NCI-H2196 (cell line): ENCODE measurements around the gene VPS51.

Experiments
- DNase-seq: peaks from one replicate; lab custom pipeline; 2025; ENCODE audit not compliant: unreplicated experiment; lab: John Stamatoyannopoulos, UW

The VPS51 gene

DNA sequence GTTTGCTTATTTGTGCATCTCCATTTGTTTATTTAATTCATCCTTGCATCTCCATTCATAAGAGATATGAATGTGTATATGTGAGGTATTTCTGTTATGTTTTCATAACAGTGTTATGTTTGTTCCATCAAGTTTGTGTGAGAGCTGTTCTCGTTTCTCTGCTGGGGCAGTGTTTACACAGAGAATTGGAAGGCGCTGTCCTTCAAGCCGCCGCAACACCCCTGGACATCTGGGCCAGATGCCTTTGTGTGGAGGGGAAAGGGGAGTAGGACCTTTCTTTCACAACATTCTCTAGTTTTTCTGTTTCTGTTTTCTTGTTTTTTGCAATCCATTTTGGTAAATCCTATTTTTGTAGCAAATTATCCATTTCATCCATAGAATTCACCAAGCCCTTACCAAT lies 8.6 kb downstream of the VPS51 start:
- DNase-seq, result peak; percentile 18

GRCh38 chr11:65107078-65107477 lies 11.1 kb downstream of the VPS51 start:
- DNase-seq, result no peak

DNA sequence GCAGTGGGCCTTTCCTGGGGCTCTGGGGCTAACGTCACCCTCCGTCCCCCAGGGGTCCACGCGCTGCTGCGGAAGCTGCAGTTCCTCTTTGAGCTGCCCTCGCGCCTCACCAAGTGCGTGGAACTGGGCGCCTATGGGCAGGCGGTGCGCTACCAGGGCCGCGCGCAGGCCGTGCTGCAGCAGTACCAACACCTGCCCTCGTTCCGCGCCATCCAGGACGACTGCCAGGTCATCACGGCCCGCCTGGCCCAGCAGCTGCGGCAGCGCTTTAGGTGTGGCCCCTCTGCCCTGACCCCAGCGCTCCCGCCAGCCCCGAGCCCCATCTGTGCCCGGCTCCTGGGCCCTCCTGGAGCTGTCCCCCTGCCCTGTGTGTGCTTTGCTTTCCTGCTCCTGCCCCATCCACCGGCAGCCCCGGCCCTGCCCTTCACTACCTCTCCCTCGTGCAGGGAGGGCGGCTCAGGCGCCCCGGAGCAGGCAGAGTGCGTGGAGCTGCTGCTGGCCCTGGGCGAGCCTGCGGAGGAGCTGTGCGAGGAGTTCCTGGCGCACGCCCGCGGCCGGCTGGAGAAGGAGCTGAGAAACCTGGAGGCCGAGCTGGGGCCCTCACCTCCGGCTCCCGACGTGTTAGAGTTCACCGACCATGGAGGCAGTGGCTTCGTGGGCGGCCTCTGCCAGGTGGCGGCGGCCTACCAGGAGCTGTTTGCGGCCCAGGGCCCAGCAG lies 11.9 kb downstream of the VPS51 start:
- DNase-seq, result no peak

DNA sequence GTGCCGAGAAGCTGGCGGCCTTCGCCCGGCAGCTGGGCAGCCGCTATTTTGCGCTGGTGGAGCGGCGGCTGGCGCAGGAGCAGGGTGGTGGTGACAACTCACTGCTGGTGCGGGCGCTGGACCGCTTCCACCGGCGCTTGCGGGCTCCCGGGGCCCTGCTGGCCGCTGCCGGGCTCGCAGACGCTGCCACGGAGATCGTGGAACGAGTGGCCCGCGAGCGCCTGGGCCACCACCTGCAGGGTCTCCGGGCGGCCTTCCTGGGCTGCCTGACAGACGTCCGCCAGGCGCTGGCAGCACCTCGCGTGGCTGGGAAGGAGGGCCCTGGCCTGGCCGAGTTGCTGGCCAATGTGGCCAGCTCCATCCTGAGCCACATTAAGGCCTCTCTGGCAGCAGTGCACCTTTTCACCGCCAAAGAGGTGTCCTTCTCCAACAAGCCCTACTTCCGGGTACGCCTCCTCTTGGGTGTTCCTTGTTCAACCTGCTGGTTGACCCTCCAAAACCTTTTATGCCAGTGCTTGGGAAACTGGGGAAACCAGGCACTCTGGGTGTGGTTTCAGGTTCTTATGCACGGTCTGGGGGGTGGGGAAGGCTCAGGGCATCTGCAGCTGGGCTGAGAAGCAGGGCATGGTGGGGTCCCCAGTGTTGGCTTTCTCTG lies 12.6 kb downstream of the VPS51 start:
- no peak for DNase-seq

- no peak for DNase-seq
Observed at GRCh38 chr11:65109231-65110198, 13.5 kb downstream of the VPS51 start.

- peak; percentile 93 for DNase-seq
Observed at GRCh38 chr11:65110354-65110861, 14.4 kb downstream of the VPS51 start.

DNA sequence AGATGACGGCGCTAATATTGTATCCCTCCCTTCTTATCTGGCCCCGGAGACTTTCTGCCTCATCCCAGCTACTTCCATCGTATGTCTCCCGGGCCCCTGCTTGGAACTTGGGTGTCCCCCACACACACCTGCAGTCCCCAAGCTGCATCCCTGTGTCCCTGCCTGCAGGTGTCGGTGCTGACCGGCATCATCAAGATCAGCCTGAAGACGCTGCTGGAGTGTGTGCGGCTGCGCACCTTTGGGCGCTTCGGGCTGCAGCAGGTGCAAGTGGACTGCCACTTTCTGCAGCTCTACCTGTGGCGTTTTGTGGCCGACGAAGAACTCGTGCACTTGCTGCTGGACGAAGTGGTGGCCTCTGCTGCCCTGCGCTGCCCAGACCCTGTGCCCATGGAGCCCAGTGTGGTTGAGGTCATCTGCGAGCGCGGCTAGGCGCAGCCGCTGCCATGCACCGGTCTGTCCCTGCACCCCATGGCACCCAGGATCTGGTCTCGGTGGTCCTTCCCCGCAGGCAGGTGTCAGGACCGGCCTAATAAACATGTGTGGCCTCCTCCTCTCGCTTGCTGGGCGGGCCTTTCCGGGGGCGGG lies 15.2 kb downstream of the VPS51 start:
- DNase-seq, result no peak

- peak; percentile 97 for DNase-seq
Observed at GRCh38 chr11:65111744-65112545, 15.9 kb downstream of the VPS51 start, which contains the start of gene TM7SF2. TSS of gene TM7SF2 (plus strand) at chr11:65111872. CDS start at chr11:65112016, 144 bp downstream.

GRCh38 chr11:65112546-65113360 lies 16.7 kb downstream of the VPS51 start:
- DNase-seq, result peak; percentile 69

GRCh38 chr11:65113361-65113756 lies 17.3 kb downstream of the VPS51 start:
- no peak for DNase-seq

DNA sequence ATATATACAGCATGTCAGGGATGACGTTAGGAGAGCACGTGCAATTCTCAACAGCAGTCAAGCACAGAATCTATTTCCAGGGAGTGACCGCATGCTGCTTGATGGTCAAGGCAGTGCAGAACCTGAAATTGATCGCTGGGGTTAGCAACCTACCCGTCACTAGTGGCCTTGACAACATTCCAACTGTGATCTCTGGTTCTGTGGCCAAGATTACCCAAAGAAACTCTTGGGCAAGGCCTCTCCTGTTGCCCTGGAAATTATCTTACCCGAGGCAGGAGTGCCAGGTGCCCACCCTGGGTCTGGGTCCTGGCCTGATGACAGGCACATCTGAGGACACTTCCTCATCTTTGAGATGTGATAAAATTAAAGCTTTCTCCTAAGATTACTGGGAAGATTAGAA lies 17.8 kb downstream of the VPS51 start:
- no peak for DNase-seq

GRCh38 chr11:65114538-65115171 lies 18.6 kb downstream of the VPS51 start:
- DNase-seq, result no peak

- no peak for DNase-seq
Observed at GRCh38 chr11:65115361-65116082, 19.5 kb downstream of the VPS51 start.

- DNase-seq, result peak; percentile 38
Observed at GRCh38 chr11:65116370-65117205, 20.6 kb downstream of the VPS51 start.

DNA sequence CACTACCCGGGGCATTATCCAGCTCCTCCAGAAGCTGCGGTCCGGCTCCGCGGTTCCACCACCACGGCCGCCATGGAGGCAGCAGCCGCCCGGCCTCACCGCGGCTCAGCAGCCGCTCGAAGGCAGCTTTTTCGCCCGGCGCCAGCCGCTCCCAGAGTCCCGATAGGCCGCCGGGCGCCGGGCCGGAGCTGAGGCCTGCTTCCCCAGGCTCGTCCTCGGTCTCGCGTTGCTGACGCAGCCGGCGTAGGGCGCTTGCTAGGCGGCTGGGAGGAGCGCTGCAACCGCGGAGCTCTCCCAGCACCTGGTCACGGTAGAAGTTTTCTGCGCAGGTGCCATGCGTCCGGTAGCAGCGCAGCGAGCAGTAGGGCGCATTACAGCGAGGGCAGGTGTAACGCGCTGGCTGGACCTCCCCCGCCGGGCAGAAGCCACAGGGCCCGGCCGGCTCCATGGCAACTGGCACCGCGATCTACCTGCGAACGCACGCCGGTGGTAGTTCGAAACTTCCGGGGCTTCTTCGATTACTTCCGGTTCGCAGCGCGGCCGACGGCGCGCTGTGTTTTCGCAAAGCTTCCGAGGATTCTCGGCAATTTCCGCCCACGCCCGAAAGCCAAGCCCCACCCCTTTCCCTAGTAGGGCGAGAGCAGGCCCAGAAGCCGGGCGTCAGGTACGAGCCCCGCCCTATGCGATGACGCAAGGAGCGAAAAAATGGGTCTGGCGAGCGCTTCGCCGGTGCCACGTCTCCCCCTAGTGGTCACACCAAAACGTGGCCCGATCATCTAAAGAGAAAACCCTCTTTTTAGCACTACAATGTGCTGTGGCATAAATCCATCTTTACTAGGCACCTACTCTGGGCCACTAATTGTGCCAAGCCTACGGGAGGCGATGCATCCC lies 21.4 kb downstream of the VPS51 start, which contains the start of gene ZNHIT2:
Gene ZNHIT2 (minus strand): TSS at position 496 of the 891 bp plus-strand sequence. CDS start 48 bp downstream, at position 448.
- peak; percentile 99 for DNase-seq
